NOMO-1 (cell line): Measurements from ENCODE around the gene OTULINL.
"Not testable (repeated sequence)": the region's sequence is repeated elsewhere in the genome, so short reads cannot be mapped to it uniquely, and the experiment has no call there.

Experiments
- DNase-seq, 2 experiments: peaks; one replicate each; lab custom pipeline; 2025; ENCODE audit not compliant: unreplicated experiment in 2 of 2; lab: John Stamatoyannopoulos, UW

OTULINL gene

DNA sequence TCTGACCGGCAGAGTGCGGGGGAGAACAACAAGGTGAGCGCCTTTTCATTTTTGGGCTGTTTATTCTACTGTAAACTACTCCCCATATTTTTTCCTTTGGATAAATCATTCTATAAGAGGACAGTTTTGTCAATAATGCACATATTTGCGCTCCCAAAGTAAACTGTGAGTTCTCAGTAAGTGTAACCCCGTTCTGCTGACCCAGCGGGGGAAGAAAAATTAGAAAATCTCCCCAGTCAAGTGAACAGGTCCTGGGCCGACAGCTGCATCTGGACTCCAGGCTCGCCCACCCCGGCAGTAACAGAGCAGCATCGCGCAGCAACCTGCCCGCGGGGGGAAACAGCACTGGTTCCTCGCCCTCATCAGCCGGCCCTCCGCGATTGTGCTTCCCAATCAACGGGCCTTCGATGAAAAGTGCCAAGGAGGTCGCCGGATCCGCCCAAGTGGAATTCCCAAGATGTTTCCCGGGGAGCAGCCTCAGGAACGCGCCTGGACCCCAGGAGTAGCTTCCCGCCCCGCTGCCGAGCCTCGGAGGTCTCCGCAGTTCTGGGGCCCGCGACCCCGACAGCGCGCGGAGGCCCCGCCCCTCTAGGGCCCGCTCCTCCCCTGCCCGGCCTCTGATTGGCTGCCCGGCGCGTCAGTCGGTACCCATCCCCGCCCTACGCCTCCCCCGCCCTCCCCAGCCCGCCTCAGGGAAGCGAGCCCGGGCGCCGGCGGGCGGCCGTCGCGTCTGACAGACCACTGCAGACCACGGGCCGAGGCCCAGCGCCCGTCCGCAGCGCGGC is at the start of gene OTULINL:
TSS of gene OTULINL (plus strand) at position 687 of the 785 bp plus-strand sequence. CDS start 103 bp downstream, outside the sequence.
- DNase-seq: peak; percentile 88 to 96

DNA sequence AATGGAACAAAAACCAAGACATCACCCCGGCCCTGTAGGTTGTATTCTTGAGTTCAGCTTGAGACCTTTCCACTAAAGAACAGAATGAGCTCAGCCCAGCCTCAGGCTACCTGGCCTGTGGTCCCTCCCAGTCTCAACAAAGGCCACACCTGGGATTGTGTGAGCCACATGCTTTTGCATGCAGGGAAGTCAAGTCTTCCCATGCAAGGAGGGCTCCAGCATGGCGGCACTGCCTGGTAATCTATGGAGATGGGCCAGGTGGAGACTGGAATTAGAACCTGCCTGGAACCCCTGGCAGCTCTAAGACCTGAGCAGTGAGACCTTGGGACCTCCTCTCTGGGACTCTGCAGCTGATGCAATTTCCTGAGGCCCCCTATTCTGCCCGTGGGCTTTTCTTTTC is 49.4 kb upstream of the OTULINL start:
- no peak for DNase-seq

DNA sequence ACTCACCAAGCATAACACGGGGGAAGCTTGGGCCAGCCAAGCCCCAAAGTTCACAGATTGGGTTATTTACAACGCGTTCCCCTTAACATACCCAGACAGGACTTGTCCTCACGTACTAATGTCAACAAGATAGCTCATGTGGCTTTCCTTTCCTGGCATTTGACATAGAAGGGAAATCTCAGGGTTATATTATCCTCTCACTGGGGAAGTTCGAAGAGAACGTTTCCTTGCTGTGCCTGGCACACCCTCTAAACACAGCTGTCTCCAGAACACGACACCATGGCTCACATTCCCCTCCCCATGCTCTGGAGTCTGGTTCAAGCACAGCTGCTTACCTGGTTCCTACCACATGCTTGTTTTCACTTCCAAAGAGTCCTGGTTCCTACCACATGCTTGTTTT is 46.8 kb upstream of the OTULINL start:
- DNase-seq: no peak

DNA sequence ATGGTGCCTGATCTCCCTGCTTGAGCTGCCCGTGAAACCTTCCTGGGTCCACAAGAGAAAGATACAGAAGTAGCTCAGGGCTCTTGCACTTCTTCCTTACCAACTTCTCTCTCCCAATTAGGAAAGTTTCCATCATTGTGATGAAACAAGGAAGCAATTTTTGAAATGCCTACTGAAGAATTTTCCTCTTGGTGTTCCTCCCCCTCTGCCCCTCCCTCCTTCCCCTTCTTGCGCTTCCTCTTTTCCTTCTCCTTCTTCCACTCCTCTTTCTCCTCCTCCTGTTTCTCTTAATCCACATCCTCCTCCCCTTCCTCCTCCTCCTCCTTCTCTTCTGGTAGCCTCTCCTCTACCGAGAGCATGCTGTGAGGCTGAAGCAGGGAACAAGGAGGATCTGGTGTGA is 36.3 kb upstream of the OTULINL start:
- peak; percentile 72 to 79 for DNase-seq

DNA sequence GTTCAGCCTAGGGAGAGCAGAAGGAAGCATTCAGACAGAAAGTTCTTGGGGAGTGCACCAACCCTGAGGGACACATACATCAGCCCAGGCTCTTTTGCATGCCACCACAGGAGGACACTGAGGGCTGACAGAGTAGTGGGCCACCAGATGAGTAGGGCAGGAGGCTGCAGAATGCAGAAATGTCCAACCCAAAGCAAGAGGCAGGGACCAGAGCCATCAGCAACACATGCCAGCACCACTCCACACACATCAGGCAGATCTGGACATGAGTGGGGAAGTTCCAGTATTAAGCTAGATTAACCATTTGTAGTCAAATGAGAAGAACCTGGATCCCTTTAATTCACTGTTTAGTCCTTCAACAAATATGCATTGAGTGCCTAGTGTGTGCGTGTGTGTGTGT is 35.7 kb upstream of the OTULINL start:
- DNase-seq: peak; percentile 33 to 45

DNA sequence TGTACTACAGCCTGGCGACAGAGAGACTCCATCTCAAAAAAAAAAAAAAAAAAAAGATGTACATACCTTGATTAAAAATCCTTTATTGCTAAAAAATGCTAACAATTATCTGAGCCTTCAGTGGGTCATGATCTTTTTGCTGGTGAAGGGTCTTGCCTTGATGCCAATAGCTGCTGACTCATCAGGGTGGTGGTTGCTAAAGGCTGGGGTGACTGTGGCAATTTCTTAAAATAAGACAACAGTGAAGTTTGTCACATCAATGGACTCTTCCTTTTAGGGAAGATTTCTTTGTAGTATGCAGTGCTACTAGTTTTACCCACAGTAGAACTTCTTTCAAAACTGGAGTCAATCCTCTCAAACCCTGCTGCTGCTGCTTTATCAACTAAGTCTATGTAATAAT is 33.9 kb upstream of the OTULINL start:
- DNase-seq: peak; percentile 50 to 80

DNA sequence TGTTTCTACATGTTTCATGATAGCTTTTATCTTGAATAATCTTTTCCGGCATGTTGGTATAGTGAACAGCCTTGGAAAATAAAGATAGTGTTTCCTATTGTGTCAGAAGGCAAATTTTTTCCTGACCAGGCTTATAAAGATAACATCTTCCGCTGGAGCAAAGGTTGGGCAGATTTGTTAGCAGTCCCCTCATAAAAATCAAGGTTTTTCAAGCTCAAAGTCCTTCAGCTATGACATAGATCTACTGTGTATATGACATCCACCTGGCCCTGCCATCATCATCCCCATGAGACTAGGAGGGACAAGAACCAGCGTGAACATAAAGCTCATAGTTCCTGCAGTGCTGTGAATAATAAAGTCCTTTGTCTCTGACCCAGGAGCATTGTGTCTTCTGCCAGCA is 30.4 kb upstream of the OTULINL start:
- no peak for DNase-seq

DNA sequence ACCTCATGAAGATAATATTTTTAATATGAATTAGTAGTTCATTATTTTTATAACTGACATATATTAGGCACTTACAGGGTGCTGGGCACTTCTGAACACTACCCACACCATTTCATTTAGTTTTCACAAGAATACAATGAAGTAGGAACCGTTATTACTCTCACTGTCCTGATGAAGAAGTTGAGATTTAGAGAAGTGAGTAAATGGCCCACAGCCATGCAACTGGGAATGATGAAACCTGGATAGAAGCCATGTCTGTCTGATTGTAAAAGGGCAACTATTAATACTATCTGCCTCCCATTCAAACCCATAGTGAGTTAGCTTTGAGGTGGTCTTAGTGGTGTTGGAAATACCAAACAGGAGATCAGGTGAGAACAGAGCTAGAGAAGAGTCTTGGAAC is 29.6 kb upstream of the OTULINL start:
- peak; percentile 72 to 90 for DNase-seq

DNA sequence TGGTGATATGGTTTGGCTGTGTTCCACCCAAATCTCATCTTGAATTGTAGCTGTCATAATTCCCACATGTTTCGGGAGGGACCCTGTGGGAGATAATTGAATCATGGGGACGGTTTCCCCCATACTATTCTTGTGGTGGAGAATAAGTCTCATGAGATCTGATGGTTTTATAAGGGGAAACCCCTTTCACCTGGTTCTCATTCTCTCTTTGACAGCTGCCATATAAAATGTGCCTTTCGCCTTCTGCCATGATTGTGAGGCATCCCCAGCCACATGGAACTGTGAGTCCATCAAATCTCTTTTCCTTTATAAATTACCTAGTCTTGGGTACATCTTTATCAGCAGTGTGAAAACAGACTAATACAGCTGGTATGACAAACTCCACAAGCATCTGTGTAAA is 27.3 kb upstream of the OTULINL start:
- DNase-seq: not testable (repeated sequence)

DNA sequence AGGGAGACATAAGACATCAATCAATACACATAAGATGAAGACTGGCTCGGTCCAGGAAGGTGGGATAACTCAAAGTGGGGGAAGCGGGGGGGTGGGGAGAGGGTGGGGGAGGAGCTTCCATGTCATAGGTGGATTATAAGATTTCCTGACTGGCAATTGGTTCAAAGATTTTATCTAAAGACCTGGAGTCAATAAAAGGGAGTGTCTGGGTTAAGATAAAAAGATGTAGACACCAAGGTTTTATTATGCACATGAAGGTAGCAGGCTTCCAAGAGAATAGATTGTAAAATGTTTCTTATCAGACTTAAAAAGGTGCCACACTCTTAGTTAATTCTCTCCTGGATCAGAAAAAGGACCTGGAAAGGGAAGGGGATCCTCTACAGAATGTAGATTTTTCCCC is 25.6 kb upstream of the OTULINL start:
- DNase-seq: no peak

DNA sequence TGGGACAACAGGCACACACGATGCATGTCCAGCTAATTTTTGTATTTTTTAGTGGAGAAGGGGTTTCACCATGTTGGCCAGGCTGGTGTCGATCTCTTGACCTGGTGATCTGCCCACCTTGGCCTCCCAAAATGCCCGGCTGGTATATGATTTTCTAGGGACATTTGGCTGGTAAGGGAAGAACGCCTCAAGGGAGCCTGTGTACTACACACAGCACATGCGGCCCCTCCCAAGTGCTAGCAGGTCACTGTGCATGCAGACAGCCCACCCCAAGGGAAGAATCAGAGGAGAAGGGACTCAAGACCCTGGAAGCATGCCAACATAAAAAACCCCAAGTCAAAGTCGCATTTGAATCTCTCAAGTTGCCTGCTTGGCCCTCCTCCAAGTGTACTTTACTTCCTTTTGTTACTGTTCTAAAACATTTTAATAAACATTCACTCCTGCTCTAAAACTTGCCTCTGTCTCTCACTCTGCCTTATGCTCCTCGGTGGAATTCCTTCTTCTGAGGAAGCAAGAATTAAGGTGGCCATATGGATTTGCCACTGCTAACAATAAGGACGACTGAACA is 24.3 kb upstream of the OTULINL start:
- DNase-seq: no peak

DNA sequence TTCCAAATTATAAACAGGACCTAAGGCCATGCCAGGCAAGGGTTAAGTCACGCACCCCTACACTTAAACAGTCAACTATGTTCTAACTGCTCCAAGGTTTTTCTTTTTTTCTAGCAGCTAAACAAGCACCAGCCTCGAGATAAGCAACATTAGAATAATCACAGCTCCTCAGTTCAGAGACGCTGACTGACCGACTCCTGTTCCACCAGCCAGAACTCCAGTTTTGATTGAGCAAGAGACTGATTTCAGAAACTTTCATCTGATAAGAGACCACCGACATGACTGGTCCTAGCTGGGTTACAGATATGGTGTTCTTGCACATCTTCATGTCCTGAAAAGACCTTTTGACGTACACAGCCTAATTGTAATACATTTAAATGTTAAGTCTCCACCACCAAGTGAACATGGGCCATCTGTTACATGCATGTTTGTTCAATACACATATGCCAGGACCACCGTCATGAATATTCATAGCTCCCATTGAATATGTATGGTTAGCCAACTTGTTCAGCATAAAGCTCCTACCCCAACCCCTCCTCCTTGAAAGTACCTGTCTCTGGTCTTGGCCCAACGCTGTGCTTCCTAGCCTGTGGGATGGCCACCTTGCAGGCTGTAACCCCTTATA is 23.7 kb upstream of the OTULINL start:
- DNase-seq: no peak

DNA sequence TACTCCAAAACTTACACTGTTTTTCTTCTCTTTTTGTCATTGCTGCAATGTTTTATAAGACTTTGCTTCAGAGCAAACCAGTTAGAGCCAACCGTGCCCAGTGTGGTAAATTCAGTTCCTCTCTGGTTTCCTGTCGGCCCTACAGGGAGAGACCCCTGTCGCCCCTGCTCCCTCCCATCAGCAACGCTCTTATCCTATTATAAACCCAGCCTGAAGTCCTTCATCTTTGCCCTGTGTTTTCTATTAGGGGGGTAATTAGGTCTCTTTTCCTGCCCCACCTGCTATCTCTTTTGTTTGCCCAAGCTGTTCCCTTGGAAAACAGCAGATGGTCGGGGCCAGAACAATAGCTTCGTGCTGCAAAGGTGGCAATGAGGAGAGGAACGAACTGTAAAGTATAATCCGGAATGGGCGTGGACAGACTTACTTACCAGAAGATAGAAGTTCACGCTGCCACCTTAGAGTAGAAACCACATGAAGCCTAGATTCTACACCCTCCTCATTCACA is 21.4 kb upstream of the OTULINL start:
- DNase-seq: peak; percentile 91 to 98

DNA sequence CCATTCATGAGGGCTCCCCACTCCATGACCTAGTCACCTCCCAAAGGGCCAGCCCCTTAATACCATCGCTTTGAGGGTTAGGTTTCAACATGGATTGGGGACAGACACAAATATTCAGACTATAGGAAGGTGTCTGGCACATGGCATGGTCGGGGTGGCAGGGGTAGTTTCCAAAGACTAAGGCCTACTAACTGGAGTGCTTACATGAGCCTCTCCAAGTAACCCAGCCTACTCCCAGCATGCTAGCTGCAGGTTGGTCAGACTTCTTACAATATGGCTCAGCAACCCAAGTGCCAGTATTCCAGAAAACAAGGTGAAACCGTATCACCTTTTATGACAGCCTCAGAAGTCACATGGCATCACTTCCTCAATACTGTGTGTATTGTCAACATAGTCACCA is 19.9 kb upstream of the OTULINL start:
- no peak for DNase-seq

DNA sequence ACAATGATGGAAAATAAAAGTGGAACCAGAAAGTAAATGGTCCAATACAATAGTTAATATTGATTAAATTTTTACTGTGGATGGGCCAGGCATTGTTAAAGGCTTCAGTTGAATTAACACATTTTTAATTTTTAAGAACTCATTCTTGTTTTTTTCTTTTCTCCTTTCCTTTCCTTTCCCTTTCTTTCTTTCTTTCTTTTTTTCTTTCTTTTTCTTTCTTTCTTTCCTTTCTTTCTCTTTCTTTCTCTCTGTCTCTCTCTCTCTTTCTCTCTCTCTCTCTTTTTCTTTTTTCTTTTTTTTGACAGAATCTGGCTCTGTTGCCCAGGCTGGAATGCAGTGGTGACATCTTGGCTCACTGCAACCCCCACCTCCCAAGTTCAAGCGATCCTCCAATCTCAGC is 13.3 kb upstream of the OTULINL start:
- DNase-seq: no peak

DNA sequence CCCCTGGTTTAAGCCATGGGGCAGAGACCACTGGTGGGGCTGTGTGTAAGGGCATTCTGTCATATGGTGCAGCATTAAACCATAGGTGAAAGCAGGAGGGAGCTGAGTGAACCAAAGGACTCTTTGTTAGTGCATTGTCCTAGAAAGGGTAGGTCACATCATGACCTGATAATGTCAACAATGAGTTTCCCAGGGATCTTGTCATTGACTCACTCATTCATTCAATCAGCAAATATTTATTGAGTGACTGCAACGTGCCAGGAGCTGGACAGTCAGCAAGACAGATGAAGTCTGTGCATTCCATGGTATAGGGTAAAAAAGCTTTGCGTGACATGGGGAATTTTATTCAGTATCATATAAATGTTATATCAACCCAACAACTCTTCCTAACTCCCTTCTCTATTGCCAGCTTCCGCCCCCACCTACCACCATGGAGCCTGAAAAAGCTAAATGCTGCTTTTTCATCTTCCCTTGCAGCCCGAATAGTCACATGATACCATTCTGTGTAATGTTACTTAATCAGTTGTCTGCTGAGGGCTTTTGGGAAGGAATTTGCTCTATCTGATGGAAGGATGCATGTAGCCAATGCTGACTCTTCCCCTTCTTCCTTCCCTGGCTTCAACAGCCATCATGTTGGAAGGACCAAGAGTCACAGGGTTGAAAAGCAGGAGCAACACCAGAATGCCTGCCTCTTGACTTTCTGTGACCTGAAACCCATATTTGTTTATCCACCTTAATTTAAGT is 11.5 kb upstream of the OTULINL start:
- no peak for DNase-seq

DNA sequence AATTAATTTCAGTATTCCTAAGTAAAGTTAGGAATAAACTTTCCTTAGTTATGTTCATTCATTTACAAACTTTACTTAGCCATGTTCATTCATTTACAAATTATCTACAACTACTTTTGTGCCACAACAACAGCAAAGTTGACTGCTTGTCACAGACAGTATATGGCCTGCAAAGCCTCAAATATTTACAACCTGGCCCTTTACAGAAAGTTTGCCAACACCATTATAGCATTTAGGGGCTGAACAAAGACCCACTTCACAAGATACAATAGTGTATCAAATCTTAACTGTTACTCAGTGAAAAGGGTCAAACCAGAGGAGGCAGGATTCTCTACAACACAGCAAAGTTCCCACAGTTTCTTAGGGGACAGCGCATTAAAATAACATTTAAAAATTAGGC is 9.7 kb upstream of the OTULINL start:
- no peak for DNase-seq

DNA sequence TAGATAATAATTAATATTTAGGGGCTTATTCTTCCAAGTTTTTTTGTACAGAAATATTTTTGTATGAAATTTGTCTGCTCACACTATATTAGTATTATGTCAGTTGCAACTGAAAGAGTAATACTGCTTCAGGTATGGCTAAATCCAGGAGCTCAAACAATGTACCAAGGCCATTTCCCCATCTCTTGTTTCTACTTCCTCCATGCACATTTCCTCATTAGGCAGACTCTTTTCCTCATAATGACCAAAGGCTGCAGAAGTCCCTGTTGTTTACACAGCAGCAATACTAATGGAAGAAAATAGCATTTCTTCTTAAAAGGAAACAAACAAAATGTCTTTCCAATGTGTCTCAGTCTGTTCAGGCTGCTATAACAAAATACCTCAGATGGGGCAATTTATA is 9.2 kb upstream of the OTULINL start:
- peak; percentile 25 to 69 for DNase-seq

DNA sequence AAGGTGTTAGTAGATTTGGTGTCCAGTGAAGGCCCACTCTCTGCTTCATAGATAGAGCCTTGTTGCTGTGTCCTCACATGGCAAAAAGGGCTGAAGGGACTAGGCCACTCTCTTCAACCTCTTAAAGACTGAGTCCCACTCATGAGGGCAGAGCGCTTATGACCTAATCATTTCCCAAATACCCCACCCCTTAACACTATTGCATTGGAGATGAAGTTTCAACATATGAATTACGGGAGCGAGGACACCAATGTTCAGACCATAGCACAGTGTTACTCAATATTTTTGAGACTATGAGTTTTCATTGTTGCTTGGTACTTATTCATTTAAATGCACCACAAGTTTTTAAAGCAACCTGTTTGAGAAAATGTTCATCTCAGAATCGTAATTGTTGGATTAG is 8.8 kb upstream of the OTULINL start:
- DNase-seq: peak in 1 of 2 experiments; percentile 33

DNA sequence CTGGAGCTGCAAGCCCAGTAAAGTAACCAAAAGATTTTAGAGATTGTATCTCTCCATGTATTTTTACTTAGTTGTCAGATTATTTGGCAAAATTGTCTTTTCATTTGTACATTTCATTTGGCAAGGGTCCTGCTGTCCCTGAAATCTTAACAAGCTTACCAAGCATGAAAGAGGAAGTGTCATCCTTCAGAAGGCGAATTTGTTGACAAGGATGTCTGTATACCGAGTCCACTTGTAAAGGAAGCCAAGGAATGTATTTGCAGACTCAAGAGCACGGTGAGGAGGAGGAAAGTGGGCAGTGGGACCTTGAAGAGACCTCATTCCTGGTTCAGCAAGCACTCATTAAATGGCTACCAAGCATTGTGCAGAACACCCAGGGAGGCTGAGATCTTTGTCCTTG is 7.5 kb upstream of the OTULINL start:
- DNase-seq: peak; percentile 37 to 69

DNA sequence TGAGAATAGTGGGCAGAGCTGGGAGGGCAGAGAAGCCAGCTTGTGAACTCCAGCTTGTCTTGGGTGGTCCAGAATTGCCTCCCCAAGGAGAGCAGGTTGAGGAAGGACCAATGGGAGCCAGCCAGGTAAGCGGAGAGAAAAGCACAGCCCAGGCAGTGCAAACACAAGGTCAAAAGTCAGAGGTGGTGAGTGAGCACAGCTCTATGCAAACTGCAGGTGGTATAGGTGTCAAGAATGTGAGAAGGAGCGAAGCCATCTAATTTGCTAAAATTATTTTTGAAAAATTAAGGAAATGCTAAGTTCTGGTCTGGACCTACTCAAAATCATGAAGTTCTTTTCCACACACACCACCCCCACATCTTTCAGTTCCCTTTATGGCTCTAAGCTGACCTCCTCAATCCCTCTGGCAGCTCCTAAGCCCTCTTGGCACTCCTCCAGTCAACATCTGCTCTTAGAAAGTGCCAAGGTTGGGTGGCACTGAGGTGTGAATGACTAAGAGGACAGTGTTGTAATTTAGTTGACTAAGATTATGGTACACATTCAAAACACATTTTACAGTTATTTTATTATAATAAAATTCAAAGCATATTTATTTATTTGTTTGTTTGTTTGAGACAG is 6.6 kb upstream of the OTULINL start:
- peak; percentile 86 to 96 for DNase-seq
